Left cardiac atrium (tissue), 4 donors: ENCODE data around the gene PDPN. TPM values are rescaled to one million over a fixed set of nuclear protein-coding genes. Genes with fewer than 3 reads are reported as not detected.

ENCODE experiments used
- ATAC-seq, 2 donors: fragments of 200-7000 bp; cut with Tn5 transposase; one replicate each; pipeline ENCODE4 v1.9.1; 2020; ENCODE audit warnings: mild to moderate bottlenecking in 2 of 2, moderate library complexity in 2 of 2
- DNase-seq: peaks from one replicate; pipeline ENCODE4 v3.0.0-alpha.2; 2020
- intact Hi-C, 2 donors: fragments of 100-400 bp; cut with DNase I; formaldehyde crosslinking; loops; one replicate each; pipeline versions ENCODE4 v1.14.1 to v1.15.1; 2022 to 2023
- total RNA-seq, 2 donors: library from RNA; stranded (reverse); fragmentation: NEBNext Ultra II Directional; extraction: Animal tissue kit (Norgen Biotek cat#: 25700); gene quantifications; one replicate each; pipeline ENCODE4 v1.2.1, GENCODE V29; 2021
- donor health status: DM: no; HTN: yes; CAD: no.
- donor health status: DM: no; HTN: yes; CAD: no; lungs with severe emphysema.
- donor health status: DM: yes; HTN: yes; CAD: no.
- donor health status: Dilated cardiomyopathy.

PDPN gene
- total RNA-seq, 2 donors from 2014 or later, result 14.3 to 25.8 TPM

DNA sequence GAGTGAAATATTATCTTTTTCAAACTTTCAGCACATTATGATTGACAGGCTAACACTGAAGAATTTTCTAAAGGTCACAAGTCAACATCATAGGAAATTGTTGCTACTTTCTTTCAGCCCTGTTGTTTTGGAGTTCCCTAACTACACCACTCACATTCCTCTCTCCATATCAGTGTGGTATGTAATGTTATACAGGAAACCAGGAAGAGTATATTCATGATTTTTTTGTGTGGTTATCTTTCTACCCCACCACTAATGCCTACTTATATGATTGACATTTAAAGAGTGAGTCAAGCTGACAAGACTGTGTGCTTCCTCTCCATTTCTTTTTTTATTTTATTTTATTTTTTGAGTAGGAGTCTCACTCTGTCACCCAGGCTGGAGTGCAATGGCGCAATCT, 68.6 kb downstream of the PDPN start:
- intact Hi-C loops, result no loop called here
- DNase-seq, result no peak
- ATAC-seq, result no peak

DNA sequence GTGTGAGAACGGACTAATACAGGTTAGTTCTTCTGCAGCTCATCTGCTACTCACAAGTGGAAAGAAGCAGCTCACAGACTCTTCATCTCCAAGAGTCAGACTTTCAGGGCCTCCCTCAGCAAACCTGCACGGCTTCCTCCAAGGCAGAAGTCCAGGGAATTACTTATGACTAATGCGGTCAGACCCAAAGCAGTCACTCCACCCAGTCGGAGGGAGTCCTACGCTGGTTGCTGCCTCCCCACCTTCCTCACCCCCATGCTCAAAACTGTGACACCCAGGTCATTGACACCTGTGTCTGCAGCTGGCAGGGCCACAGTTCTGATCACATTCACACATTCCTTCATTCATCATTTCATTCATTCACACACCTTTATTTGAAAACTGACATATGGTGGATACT, 77.9 kb downstream of the PDPN start:
- peak in 1 of 2 donors; percentile 84 for ATAC-seq
- no peak for DNase-seq
- intact Hi-C loops, result no loop called here

DNA sequence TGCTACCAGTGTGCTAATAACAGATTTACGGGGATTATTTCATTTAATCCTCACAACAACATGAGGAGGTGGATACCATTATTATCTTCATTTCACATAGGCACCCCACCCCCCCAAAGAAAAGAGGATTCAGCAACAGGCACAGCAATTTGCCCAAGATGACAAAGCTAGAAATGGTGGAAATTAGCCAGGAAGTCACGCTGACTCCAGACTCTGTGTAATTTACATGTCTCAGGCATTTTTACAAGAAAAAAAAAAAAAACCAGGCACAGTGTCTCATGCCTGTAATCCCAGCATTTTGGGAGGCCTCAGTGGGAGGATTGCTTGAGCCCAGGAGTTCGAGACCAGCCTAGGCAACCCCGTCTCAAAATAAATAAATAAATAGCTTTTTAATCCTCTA, 78.9 kb downstream of the PDPN start:
- DNase-seq (no peak), ATAC-seq (peak in 1 of 2 donors; percentile 23)
- intact Hi-C loops, result no loop called here

DNA sequence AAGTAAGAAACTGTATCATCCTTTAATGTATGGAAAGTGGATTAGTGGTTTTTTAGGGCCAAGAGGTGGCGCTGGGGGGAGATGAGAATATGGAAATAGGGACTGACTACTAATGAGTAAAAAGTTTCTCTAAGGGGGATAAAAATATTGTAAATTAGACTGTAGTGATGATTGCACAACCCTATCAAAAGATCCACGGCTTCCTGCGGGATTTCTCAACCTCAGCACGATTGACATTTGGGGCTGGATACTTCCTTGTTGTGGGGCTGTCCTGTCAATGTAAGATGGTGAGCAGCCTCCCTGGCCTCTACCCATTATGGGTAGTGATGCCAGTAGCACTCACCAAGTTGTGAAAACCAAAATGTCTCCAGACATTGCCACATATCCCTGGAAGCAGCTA, 80.3 kb downstream of the PDPN start:
- no peak for ATAC-seq
- no peak for DNase-seq
- intact Hi-C loops, result no loop called here

DNA sequence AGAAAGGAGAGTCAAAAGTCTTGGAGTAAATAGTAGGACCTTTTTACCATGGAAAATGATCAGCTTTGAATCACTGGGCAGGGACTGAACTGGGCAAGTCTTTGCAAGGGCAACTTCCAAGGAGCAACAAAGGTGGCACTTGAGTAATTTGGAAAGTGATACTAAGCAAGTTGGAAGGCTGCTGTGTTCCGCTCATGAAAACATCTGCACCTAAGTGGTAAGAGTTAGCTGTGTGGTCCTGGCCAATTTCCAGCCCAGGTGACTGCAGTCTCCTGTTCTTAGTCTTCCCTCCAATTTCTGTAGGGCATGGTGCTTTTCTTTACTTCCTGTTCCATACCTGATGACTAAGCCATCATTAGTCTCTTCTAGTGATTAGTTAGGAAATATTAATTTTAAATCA, 80.8 kb downstream of the PDPN start:
- intact Hi-C loops, result no loop called here
- ATAC-seq (peak in 1 of 2 donors; percentile 44), DNase-seq (no peak)

DNA sequence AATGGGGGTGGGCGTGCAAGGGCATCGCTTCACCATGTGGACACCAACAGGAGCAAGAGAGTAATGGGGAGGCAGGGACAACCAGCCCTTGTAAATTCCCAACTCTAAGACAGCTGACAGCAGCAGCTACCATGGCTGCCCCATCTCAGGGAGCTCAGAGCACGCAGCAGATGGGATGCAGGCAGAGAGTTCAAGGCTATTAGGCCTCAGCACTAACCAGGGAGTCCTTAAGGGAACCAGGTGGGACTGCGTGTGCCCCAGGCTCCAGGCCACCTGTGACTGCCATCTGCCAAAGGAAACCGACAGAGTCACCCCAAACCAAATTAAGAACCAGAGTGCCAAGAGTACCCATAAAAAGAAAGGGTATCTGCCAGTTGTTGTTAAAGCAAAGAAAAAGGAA, 82.7 kb downstream of the PDPN start:
- intact Hi-C loops, result loop anchor here (5.0 kb wide), 2 partner anchors 146 to 291 kb away; no protein-coding TSS in a partner anchor
- ATAC-seq (no peak), DNase-seq (no peak)

Other genes with a start within 250 kb of the PDPN start
- gene PRAMEF14, start 236.7 kb upstream of the PDPN start, total RNA-seq, result not detected
- gene PRAMEF19, start 211.9 kb upstream of the PDPN start, total RNA-seq, result not detected
- not detected for gene PRAMEF17, start 194.2 kb upstream of the PDPN start, total RNA-seq
- not detected for gene PRAMEF20, start 173.4 kb upstream of the PDPN start, total RNA-seq
- 1 to 10 TPM in 1 of 2 donors, under 1 TPM in 1; 0.09 to 4.6 TPM for gene LRRC38, start 69.8 kb upstream of the PDPN start, total RNA-seq
- 10 to 100 TPM; 29.9 to 36.3 TPM for gene PRDM2, start 116.4 kb downstream of the PDPN start, total RNA-seq